ENCODE results near the gene PAX2. TPM values are rescaled to one million over a fixed set of nuclear protein-coding genes. Genes with fewer than 3 reads are reported as not detected.

PAX2 gene
- total and polyA plus RNA-seq, 3 donors from 2014 or later = 1.1 to 3.7 (median 1.5) TPM

DNA sequence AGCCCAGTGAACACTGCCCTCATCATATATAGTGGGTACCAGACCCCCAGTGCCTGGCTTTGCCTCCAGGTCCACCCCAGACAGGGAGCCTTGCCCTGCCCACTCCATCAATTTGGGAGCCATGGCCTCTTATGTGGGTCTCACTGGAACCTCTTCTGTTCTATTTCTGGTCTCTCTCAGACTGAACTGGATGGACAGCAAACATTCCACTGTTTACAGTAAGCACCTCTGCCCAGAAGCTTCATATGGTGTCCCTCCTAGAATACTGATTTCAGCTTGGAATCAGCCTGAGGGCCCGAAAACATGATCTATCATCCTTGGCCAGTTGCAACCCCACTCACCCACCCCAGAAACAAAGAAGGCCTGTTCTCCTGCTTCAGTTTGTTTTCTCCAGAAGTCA, 86.4 kb downstream of the PAX2 start:
- H3K4me1 ChIP-seq = peaks cover 11% of the 10 kb centered on the region
- DNase-seq = no peak
- intact Hi-C loops (cut with DNase I; ENCODE audit: low total_unique reads) = no loop called here
- WGBS, 2 donors = 90 to 100% methylated on average over 1 of the region's 1 CpG
- no peak for TF ChIP-seq POLR2A (IDR thresholded peaks at IDR 0.05)
- TF ChIP-seq, protein P1, sequence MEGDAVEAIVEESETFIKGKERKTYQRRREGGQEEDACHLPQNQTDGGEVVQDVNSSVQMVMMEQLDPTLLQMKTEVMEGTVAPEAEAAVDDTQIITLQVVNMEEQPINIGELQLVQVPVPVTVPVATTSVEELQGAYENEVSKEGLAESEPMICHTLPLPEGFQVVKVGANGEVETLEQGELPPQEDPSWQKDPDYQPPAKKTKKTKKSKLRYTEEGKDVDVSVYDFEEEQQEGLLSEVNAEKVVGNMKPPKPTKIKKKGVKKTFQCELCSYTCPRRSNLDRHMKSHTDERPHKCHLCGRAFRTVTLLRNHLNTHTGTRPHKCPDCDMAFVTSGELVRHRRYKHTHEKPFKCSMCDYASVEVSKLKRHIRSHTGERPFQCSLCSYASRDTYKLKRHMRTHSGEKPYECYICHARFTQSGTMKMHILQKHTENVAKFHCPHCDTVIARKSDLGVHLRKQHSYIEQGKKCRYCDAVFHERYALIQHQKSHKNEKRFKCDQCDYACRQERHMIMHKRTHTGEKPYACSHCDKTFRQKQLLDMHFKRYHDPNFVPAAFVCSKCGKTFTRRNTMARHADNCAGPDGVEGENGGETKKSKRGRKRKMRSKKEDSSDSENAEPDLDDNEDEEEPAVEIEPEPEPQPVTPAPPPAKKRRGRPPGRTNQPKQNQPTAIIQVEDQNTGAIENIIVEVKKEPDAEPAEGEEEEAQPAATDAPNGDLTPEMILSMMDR (IDR thresholded peaks at IDR 0.05) = no peak
- H3K4me3 ChIP-seq = no peak overlapping the region
- no peak overlapping the region for H3K27ac ChIP-seq
- no peaks in the 10 kb centered on the region for H3K9me3 ChIP-seq
- H3K27me3 ChIP-seq = peaks cover 6% of the 10 kb centered on the region
- no peaks in the 10 kb centered on the region for H3K36me3 ChIP-seq (ENCODE audit: low read depth, missing control alignments)

DNA sequence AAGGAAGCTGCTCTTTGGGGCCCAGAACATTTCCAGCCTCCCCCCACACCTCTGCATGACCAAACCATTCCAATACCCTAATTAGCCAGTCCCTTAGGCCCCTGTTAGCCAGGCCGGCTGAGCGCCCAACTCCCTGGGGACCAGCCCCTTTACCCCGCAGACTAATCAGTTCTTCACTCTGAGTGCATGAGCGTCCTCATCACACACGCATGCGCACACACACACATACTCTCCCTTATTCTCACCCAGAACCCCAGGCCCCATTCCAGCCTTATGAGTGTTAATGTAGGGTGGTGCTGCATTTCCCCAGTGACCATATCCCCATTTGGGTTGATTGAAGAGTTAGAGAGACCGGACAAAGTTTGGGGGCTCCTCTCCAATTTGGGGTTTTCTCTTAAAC, 90.4 kb downstream of the PAX2 start:
- H3K27ac ChIP-seq = no peak overlapping the region
- WGBS, 2 donors = 80 to 91% methylated on average over 7 of the region's 7 CpGs
- intact Hi-C loops (cut with DNase I; ENCODE audit: low total_unique reads) = no loop called here
- H3K4me3 ChIP-seq = no peak overlapping the region
- H3K4me1 ChIP-seq = no peaks in the 10 kb centered on the region
- no peak for DNase-seq
- TF ChIP-seq, protein P1 (IDR thresholded peaks at IDR 0.05) = no peak
- TF ChIP-seq POLR2A (IDR thresholded peaks at IDR 0.05) = no peak
- no peaks in the 10 kb centered on the region for H3K27me3 ChIP-seq
- H3K9me3 ChIP-seq = no peaks in the 10 kb centered on the region
- no peaks in the 10 kb centered on the region for H3K36me3 ChIP-seq (ENCODE audit: low read depth, missing control alignments)

DNA sequence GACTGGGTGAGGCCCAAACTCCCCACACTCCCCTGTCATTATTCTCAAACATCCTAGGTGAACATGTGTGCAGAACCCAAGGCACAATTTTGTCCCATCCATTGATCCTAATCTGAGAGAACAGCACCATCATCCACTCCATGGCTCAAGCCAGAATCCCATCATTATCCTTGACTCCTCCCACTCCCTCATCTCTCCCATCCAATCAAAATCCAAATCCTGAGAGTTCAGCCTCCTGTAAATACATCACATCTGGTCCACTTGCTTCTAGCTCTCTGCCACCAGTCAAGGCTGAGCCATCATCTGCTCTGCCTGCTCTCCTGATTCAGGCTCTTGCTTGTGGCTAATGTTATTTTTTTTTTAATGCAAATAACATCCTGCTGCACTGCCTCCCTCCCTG, 91.5 kb downstream of the PAX2 start:
- no peak for DNase-seq
- Histone ChIP-seq H3K27ac (no peak overlapping the region), H3K27me3 (no peaks in the 10 kb centered on the region), H3K9me3 (no peaks in the 10 kb centered on the region), H3K4me3 (no peak overlapping the region), H3K4me1 (no peaks in the 10 kb centered on the region), H3K36me3 (ENCODE audit: low read depth, missing control alignments) (no peaks in the 10 kb centered on the region)
- intact Hi-C loops (cut with DNase I; ENCODE audit: low total_unique reads) = no loop called here
- no peak for TF ChIP-seq POLR2A (IDR thresholded peaks at IDR 0.05)
- TF ChIP-seq, protein P1 (IDR thresholded peaks at IDR 0.05) = no peak

DNA sequence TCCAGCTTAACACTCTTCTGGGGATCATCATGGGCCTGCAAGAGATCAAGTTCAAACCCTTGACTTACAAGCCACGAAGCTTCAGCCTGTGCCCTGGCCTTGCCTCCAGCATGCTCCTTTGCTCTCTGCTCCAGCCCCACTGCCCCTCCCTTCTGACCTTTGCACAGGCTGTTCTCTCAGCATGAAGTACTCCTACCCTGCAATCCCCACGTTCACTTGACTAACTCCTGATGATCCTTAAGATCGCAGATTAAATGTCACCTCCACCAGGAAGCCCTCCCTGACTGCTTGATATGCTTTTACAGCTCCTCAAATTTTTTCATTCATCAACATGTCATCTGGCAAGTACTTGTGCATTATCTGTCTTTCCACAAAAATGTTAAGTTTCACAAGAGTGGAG, 91.9 kb downstream of the PAX2 start:
- DNase-seq = no peak
- WGBS, 2 donors = 49 to 60% methylated on average over 3 of the region's 3 CpGs
- Histone ChIP-seq H3K4me3 (no peak overlapping the region), H3K27me3 (no peaks in the 10 kb centered on the region), H3K27ac (no peak overlapping the region), H3K4me1 (no peaks in the 10 kb centered on the region), H3K36me3 (ENCODE audit: low read depth, missing control alignments) (no peaks in the 10 kb centered on the region), H3K9me3 (no peaks in the 10 kb centered on the region)
- intact Hi-C loops (cut with DNase I; ENCODE audit: low total_unique reads) = no loop called here
- no peak for TF ChIP-seq POLR2A (IDR thresholded peaks at IDR 0.05)
- TF ChIP-seq, protein P1 (IDR thresholded peaks at IDR 0.05) = no peak

DNA sequence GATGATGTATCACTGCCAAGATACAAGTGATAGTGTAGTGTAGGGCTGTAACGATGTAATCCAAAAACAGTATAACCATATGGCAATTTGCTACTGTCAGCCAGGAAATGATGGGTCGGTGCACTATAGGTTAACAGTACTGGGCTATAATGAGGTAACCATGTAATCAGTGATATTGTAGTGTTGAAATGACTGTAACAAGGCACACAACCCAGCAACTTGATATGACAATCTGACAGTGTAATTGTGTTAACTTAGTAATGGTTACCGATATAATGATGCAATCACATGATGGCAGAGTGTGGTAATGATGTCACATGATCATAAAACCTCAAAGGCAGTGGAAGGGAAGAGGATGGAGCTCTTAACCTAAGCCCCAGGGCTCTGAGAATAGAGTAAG, 93.6 kb downstream of the PAX2 start:
- Histone ChIP-seq H3K27me3 (no peaks in the 10 kb centered on the region), H3K4me3 (no peak overlapping the region), H3K4me1 (no peaks in the 10 kb centered on the region), H3K27ac (no peak overlapping the region), H3K9me3 (no peaks in the 10 kb centered on the region), H3K36me3 (ENCODE audit: low read depth, missing control alignments) (no peaks in the 10 kb centered on the region)
- WGBS, 2 donors = 76 to 77% methylated on average over 3 of the region's 3 CpGs
- no peak for TF ChIP-seq POLR2A (IDR thresholded peaks at IDR 0.05)
- TF ChIP-seq, protein P1 (IDR thresholded peaks at IDR 0.05) = no peak
- intact Hi-C loops (cut with DNase I; ENCODE audit: low total_unique reads) = no loop called here
- no peak for DNase-seq

All from testis (tissue), 3 donors.